ENCODE data around the gene FAM20C. TPM values are rescaled to one million over a fixed set of nuclear protein-coding genes. Genes with fewer than 3 reads are reported as not detected.

FAM20C gene
- total RNA-seq, 1 experiment from 2014 or later: 34.0 TPM

DNA sequence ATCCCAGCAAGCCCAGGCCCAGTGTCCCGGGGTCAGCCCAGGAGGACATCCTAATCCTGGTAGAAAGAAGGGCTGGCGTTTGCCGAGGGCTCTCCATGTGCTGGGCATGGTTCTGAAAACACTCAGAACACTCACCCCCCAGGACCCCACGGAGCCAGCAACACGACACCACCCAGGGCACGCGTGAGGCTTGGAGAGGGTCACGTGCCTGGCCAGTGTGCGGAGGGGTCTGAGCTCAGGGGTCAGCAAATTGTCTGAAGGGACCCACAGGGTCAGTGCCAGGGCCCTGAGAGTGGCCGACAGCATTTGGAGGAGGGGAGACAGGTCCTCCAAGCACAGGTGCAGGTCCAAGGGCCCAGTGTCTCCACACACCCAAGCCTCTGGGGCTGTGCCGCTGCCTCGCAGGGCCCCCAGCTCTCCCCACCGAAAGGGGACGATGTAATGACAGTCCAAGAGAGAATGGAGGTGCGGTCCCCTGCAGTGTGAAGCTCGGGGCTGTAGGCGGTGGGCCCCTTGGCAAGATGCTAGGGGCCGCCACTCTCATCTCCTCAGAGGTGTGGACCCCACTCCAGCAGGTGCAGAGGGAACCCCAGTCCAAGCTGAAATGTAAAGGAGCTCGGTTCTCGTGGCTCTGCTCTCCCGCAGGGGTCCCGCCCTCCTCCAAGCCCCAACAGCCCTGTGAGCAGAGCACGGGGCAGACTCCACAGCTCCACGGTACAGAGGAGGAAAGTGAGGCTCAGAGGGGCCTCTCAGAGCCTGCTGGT is 105.4 kb downstream of the FAM20C start:
- TF ChIP-seq, protein P1, sequence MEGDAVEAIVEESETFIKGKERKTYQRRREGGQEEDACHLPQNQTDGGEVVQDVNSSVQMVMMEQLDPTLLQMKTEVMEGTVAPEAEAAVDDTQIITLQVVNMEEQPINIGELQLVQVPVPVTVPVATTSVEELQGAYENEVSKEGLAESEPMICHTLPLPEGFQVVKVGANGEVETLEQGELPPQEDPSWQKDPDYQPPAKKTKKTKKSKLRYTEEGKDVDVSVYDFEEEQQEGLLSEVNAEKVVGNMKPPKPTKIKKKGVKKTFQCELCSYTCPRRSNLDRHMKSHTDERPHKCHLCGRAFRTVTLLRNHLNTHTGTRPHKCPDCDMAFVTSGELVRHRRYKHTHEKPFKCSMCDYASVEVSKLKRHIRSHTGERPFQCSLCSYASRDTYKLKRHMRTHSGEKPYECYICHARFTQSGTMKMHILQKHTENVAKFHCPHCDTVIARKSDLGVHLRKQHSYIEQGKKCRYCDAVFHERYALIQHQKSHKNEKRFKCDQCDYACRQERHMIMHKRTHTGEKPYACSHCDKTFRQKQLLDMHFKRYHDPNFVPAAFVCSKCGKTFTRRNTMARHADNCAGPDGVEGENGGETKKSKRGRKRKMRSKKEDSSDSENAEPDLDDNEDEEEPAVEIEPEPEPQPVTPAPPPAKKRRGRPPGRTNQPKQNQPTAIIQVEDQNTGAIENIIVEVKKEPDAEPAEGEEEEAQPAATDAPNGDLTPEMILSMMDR (IDR thresholded peaks at IDR 0.05; ENCODE audit: insufficient read depth in 1 of 2, low read depth in 1 of 2, low read length in 1 of 2, severe bottlenecking in 1 of 2, unreplicated experiment in 1 of 2): no peak
- peak in 1 of 2 experiments; percentile 21 for DNase-seq
- H3K36me3 ChIP-seq (ENCODE audit: control insufficient read depth, insufficient read depth, low read length): no peaks in the 10 kb centered on the region
- H3K4me1 Mint-ChIP-seq (ENCODE audit: low read depth, unreplicated experiment): peaks cover 7% of the 10 kb centered on the region
- no peaks in the 10 kb centered on the region for H3K9me3 Mint-ChIP-seq (ENCODE audit: unreplicated experiment)
- intact Hi-C loops (cut with micrococcal nuclease; ENCODE audit: unreplicated experiment): no loop called here
- no peaks in the 10 kb centered on the region for H3K27me3 Mint-ChIP-seq (ENCODE audit: insufficient read depth, unreplicated experiment)
- no TSS peak for BruUV-seq (replicated peaks)
- H3K4me1 ChIP-seq: peaks cover 21% of the 10 kb centered on the region
- no peak overlapping the region for H3K4me3 ChIP-seq (ENCODE audit: low read depth, low read length)
- H3K36me3 Mint-ChIP-seq (ENCODE audit: insufficient read depth, unreplicated experiment): no peaks in the 10 kb centered on the region
- H3K27ac Mint-ChIP-seq (ENCODE audit: unreplicated experiment): no peak overlapping the region
- no peak overlapping the region for H3K4me3 Mint-ChIP-seq (ENCODE audit: unreplicated experiment)
- H3K27me3 ChIP-seq (replicated peaks; ENCODE audit: control insufficient read depth, insufficient read depth, low read length): no peaks in the 10 kb centered on the region
- ChIA-PET CTCF (no interaction called here), POLR2A (no interaction called here)
- no peaks in the 10 kb centered on the region for H3K9me3 ChIP-seq

DNA sequence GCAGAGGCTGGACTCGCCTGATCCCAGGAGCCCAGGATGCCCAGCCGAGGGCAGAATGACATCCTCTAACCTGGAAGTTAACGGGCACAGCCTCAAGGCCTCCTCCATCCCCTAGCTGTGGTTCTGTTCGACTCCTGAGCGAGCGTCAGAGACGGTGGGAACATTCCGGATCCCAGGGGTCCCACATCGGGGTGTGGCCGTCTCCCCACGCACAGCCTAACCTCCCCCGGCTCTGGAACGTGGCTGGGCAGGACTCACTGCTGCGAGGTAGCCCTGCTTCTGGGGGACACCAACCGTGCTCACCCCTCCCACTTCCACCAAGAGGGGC is 106.0 kb downstream of the FAM20C start:
- H3K4me3 ChIP-seq (ENCODE audit: low read depth, low read length): no peak overlapping the region
- ChIA-PET CTCF (no interaction called here), POLR2A (no interaction called here)
- no TSS peak for BruUV-seq (replicated peaks)
- H3K9me3 ChIP-seq: no peaks in the 10 kb centered on the region
- Mint-ChIP-seq H3K9me3 (ENCODE audit: unreplicated experiment) (no peaks in the 10 kb centered on the region), H3K4me3 (ENCODE audit: unreplicated experiment) (no peak overlapping the region), H3K36me3 (ENCODE audit: insufficient read depth, unreplicated experiment) (no peaks in the 10 kb centered on the region), H3K4me1 (ENCODE audit: low read depth, unreplicated experiment) (peaks cover 11% of the 10 kb centered on the region), H3K27me3 (ENCODE audit: insufficient read depth, unreplicated experiment) (no peaks in the 10 kb centered on the region), H3K27ac (ENCODE audit: unreplicated experiment) (no peak overlapping the region)
- intact Hi-C loops (cut with micrococcal nuclease; ENCODE audit: unreplicated experiment): no loop called here
- peak in 1 of 2 experiments; percentile 26 for DNase-seq
- H3K27me3 ChIP-seq (replicated peaks; ENCODE audit: control insufficient read depth, insufficient read depth, low read length): no peaks in the 10 kb centered on the region
- H3K4me1 ChIP-seq: peaks cover 21% of the 10 kb centered on the region
- no peaks in the 10 kb centered on the region for H3K36me3 ChIP-seq (ENCODE audit: control insufficient read depth, insufficient read depth, low read length)
- TF ChIP-seq, protein P1 (IDR thresholded peaks at IDR 0.05; ENCODE audit: insufficient read depth in 1 of 2, low read depth in 1 of 2, low read length in 1 of 2, severe bottlenecking in 1 of 2, unreplicated experiment in 1 of 2): no peak

DNA sequence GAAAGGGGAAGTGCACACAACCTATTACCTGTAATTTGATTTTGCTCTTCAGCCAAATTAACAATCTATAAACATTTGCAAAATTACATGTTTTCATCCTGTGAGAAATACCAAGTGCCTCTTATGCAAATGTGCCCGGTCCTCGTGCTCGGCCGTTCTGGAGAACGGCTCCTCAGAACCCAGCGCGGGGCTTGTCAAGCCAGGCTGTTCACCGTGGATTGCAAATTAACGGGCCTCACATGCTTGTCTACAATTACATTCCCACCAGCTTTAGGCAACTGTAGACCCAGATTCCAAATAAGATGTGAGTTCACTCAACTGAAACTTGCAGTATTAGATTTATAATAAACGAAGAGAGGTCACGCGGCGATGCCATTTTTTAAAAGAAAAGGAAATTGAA is 106.4 kb downstream of the FAM20C start:
- POLR2A ChIA-PET: no interaction called here
- H3K4me1 ChIP-seq: peaks cover 21% of the 10 kb centered on the region
- intact Hi-C loops (cut with micrococcal nuclease; ENCODE audit: unreplicated experiment): no loop called here
- Mint-ChIP-seq H3K9me3 (ENCODE audit: unreplicated experiment) (no peaks in the 10 kb centered on the region), H3K4me3 (ENCODE audit: unreplicated experiment) (no peak overlapping the region), H3K36me3 (ENCODE audit: insufficient read depth, unreplicated experiment) (no peaks in the 10 kb centered on the region), H3K4me1 (ENCODE audit: low read depth, unreplicated experiment) (peaks cover 13% of the 10 kb centered on the region), H3K27me3 (ENCODE audit: insufficient read depth, unreplicated experiment) (no peaks in the 10 kb centered on the region), H3K27ac (ENCODE audit: unreplicated experiment) (no peak overlapping the region)
- H3K27me3 ChIP-seq (replicated peaks; ENCODE audit: control insufficient read depth, insufficient read depth, low read length): no peaks in the 10 kb centered on the region
- CTCF ChIA-PET: no interaction called here
- DNase-seq: no peak
- H3K9me3 ChIP-seq: no peaks in the 10 kb centered on the region
- no TSS peak for BruUV-seq (replicated peaks)
- TF ChIP-seq, protein P1 (IDR thresholded peaks at IDR 0.05; ENCODE audit: insufficient read depth in 1 of 2, low read depth in 1 of 2, low read length in 1 of 2, severe bottlenecking in 1 of 2, unreplicated experiment in 1 of 2): no peak
- H3K36me3 ChIP-seq (ENCODE audit: control insufficient read depth, insufficient read depth, low read length): no peaks in the 10 kb centered on the region
- no peak overlapping the region for H3K4me3 ChIP-seq (ENCODE audit: low read depth, low read length)

Measured in Caco-2 (cell line).